ENCODE results near the gene ALK. TPM values are rescaled to one million over a fixed set of nuclear protein-coding genes. Genes with fewer than 3 reads are reported as not detected.

ALK gene
- total RNA-seq, 3 donors from 2014 or later, result not detected

DNA sequence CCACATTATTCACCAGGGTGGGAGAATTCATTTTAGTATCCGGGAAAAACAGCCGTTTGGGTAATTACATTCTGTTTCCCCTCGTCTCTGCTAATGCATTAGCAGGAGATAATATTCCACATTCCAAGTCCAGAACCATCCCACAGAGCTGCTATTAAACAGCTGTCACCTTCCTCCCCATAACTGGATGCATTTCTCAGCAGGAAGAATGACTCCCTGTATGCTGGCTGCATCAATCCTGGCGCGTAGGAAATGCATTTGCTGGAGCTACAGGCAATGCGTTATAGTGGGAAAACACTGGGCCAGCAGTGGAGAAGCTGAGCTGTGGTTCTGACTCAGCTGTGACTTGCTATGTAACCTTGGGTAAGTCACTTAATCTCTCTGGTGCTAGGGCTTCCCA is 560.2 kb downstream of the ALK start:
- H3K27me3 Mint-ChIP-seq (ENCODE audit: low read depth), result peaks cover 6% of the 10 kb centered on the region
- H3K4me1 Mint-ChIP-seq (ENCODE audit: low read depth), result no peaks in the 10 kb centered on the region
- H3K4me3 Mint-ChIP-seq, result no peak overlapping the region
- ATAC-seq (no peak), DNase-seq (no peak)
- H3K9me3 Mint-ChIP-seq, result no peaks in the 10 kb centered on the region
- no peaks in the 10 kb centered on the region for H3K36me3 Mint-ChIP-seq (ENCODE audit: insufficient read depth)

DNA sequence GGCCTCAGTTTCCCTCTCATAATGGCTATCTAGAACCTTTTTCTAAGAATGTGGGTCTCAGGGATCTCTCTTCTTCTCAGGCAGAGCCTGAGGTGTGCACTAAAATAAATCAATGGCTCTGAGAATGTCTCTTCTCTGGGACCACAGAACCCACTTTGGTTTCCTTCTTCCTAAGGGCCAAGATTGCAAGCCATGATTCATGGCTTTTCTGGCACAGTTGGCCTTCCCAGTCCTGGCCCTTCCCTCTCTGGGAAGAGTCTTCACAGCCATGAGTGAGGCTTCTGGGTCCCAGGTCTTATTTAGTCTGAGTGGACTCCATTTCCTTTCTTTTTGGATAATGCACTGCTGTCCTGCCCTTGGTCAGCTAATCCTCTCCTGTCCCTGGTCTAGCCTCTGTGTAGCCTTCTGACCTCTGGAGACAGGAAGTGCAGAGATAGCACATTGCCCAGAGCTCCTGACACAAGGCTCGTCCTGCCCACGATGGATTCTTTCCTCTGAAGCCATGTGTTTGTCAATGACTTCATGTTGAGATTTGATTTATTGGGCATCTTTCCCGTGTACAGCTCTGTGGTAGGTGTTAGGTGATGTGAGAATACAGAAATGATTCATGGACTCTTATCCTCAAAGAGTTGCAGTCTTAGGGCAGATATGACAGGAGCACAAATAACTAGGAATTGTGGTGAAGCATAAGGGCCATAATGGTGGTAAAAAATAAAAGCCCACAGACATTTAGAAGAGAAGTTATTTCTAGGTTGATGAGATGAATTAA is 561.2 kb downstream of the ALK start:
- Mint-ChIP-seq H3K36me3 (ENCODE audit: insufficient read depth) (no peaks in the 10 kb centered on the region), H3K27me3 (ENCODE audit: low read depth) (peaks cover 9% of the 10 kb centered on the region), H3K9me3 (no peaks in the 10 kb centered on the region), H3K4me3 (no peak overlapping the region), H3K4me1 (ENCODE audit: low read depth) (no peaks in the 10 kb centered on the region)
- DNase-seq (no peak), ATAC-seq (no peak)

DNA sequence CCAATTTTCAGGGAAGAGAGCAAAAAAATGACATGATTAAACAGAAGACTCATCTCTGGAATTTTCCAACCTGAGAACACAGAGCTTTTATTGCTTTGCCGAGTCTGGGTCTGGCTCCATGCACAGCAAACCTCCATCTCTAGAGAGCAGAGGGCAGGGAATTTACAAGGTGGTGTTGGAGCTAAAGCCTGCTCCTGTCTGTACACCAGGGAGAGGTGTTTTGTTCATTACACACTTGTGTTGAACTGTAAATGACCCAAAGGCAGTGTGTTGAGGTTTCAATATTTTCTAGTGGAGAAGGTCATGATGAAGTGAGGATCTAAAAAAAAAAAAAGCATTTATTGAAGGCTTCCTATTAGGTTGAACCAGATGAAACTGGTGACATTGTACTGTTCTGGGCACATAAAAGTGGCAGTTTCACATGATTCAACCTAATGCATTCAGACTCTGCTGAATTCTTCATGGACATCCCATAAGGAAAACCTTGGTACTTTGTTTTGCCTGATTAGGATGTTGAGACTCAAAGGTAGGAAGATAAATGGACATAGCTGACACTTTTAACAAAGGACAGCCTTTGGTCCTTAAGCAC is 567.9 kb downstream of the ALK start:
- no peak overlapping the region for H3K4me3 Mint-ChIP-seq
- H3K27me3 Mint-ChIP-seq (ENCODE audit: low read depth), result peaks cover 6% of the 10 kb centered on the region
- no peaks in the 10 kb centered on the region for H3K4me1 Mint-ChIP-seq (ENCODE audit: low read depth)
- no peaks in the 10 kb centered on the region for H3K9me3 Mint-ChIP-seq
- ATAC-seq, result no peak
- no peak for DNase-seq
- H3K36me3 Mint-ChIP-seq (ENCODE audit: insufficient read depth), result no peaks in the 10 kb centered on the region

DNA sequence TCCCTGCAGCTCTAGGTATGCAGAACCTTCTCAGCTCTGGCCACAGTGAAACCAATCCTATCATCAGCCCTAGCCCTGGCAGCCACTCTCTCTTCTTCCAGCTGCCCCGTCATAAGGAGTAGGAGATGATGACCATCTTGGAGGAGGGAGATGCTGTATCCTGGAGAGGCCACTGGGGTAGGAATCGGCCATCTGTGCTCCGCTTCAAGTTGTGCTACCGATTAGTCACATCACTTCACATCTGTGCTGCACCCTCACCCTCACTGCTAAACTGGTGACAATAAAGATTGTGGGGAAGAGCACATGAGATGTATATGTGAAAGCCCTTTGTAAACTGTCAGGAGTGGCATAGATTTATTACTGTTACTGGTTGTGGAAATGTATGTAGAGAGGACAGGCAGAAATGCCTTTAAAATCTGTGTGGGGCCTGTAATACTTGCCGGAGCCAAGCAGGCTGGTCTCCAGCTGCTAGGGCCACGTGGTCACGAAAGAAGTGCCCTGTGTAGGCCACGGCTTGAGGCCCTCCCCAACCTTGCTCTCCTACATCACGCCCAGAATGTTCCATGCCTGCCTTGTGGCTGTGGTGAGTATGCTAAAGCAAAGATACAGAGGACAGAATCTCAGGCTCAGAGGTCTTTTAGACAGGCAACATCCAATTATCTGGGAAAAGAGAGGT is 569.3 kb downstream of the ALK start:
- Mint-ChIP-seq H3K4me3 (no peak overlapping the region), H3K9me3 (no peaks in the 10 kb centered on the region), H3K4me1 (ENCODE audit: low read depth) (no peaks in the 10 kb centered on the region), H3K36me3 (ENCODE audit: insufficient read depth) (no peaks in the 10 kb centered on the region), H3K27me3 (ENCODE audit: low read depth) (peaks cover 10% of the 10 kb centered on the region)
- ATAC-seq (no peak), DNase-seq (no peak)

DNA sequence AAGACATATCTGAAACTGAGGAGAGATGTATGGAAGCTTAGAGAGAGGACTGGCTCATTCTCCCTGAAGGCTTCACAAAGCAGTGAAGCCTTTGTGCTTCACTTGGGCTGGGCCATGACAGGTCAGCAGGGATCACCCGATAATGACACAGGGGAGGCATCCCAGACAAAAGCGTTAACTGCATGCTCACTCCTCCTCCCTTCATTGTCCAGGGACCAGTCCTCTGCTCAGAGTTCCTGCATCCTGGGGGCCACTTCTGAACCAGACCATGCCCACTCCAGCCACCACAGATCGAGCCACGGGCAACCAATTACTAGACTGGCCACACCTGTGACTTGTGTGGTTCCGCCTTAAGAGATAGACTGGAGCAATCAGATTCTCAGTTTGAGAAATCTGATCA is 570.1 kb downstream of the ALK start:
- Mint-ChIP-seq H3K4me3 (no peak overlapping the region), H3K36me3 (ENCODE audit: insufficient read depth) (no peaks in the 10 kb centered on the region), H3K4me1 (ENCODE audit: low read depth) (no peaks in the 10 kb centered on the region), H3K27me3 (ENCODE audit: low read depth) (peaks cover 12% of the 10 kb centered on the region), H3K9me3 (no peaks in the 10 kb centered on the region)
- ATAC-seq (no peak), DNase-seq (no peak)

DNA sequence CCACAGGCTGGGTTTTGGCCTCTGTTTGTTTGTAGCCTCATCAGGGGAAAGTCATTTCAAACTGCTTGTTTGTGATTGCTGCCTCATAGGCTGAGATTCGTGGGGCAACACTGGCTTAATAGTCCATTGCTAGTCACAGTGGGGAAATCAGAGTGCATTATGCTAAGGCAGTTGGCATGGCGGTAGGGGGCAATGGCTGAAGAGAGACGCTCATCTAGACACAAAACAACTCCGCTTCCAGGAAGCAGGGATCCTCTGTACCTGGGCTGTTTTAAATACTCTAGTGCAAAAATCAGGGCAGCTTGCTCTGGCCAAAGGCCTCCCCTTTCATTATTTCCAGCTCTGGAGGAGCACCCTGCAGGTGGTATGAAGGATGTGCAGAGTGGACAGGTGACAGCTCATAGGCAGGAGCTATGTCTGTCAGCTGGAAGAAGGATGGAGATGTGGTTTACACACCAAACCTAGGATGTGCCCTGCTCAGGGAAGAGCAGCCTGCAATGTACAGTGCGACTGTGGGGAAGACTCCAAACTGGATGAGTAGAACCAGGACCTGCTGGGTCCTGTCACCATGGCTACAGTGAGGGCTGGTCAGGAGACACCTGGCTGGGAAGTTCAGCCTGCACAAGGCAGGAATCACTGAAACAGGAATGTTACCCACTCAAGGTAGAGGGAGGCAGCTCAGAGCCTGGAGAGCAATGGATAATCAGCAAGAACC is 571.9 kb downstream of the ALK start:
- DNase-seq, result no peak
- Mint-ChIP-seq H3K9me3 (no peaks in the 10 kb centered on the region), H3K4me3 (no peak overlapping the region), H3K27me3 (ENCODE audit: low read depth) (peaks cover 13% of the 10 kb centered on the region), H3K36me3 (ENCODE audit: insufficient read depth) (no peaks in the 10 kb centered on the region), H3K4me1 (ENCODE audit: low read depth) (no peaks in the 10 kb centered on the region)
- ATAC-seq, result no peak

DNA sequence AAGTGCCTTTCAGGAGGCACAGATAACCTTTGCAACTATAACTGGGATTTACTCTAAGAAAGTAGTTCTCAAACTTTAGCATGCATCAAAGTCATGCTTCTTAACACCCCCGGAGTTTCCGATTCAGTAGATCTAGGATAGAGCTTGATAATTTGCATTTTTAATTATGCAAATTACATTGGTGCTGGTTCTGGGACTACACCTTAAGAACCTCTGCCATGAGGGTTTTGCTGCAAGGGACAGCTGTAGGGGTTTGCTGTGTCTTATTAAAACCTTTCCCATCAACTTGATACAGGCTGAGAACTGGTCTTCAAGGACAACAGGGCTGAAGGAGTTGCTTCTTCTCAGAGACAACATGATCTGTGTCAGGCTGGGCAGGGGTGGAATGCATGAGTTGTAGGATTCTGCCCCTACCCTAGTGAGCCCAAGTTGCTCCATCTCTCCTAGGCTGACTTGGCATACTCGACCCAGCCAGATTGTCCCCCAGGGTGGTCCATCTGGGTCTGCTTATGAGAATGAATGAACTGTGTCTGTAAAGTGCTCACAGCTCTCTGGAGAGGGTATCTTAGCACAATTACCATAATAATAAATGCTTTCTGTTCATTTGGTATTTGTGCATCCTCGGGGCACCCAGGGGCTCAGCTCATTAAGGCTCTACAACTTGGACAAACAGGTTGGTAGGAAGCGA is 573.5 kb downstream of the ALK start:
- Mint-ChIP-seq H3K4me3 (no peak overlapping the region), H3K9me3 (no peaks in the 10 kb centered on the region), H3K27me3 (ENCODE audit: low read depth) (peaks cover 13% of the 10 kb centered on the region), H3K36me3 (ENCODE audit: insufficient read depth) (no peaks in the 10 kb centered on the region), H3K4me1 (ENCODE audit: low read depth) (no peaks in the 10 kb centered on the region)
- no peak for DNase-seq
- no peak for ATAC-seq

DNA sequence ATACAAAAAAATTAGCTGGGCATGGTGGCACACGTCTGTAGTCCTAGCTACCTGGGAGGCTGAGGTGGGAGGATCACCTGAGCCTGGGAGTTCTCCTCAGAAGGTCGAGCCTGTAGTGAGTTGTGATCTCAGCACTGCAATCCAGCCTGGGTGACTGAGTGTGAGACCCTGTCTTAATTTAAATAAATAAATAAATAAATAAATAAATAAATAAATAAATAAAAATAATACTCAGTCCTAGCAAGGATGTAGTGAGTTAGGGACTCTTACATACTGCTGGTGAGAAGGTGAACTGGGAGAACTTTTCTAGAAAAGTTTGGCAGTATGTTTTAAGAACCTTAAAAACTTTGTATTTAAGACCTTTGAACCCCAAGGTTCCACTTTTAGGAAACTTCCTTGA is 576.1 kb downstream of the ALK start:
- Mint-ChIP-seq H3K4me1 (ENCODE audit: low read depth) (no peaks in the 10 kb centered on the region), H3K36me3 (ENCODE audit: insufficient read depth) (no peaks in the 10 kb centered on the region), H3K9me3 (no peaks in the 10 kb centered on the region)

DNA sequence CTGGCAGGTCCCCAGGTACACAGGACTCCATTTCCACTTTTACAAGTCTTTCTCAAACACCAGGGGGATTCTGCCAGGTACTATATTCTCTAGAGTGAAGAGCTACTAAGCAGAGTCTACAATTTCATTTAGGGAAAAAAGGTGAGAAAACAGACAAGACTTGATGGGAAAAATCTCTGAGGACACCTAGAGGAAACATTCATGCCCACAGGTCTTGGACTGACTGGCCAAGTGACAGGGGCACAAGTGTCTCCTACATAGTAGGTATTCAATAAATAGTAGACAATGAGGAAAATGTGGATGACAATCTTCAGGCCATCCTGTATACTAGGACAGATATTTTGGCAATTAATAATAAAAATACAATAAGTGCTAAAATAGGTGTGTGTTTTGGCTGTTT is 577.6 kb downstream of the ALK start:
- no peaks in the 10 kb centered on the region for H3K9me3 Mint-ChIP-seq
- no peak for DNase-seq
- no peaks in the 10 kb centered on the region for H3K4me1 Mint-ChIP-seq (ENCODE audit: low read depth)
- H3K36me3 Mint-ChIP-seq (ENCODE audit: insufficient read depth), result no peaks in the 10 kb centered on the region
- ATAC-seq, result no peak
- no peak overlapping the region for H3K4me3 Mint-ChIP-seq
- H3K27me3 Mint-ChIP-seq (ENCODE audit: low read depth), result peaks cover 13% of the 10 kb centered on the region

More for the DNA sequence above, 576.1 kb downstream of the ALK start:
- DNase-seq (no peak), ATAC-seq (no peak)
- H3K27me3 Mint-ChIP-seq (ENCODE audit: low read depth), result peaks cover 13% of the 10 kb centered on the region
- H3K4me3 Mint-ChIP-seq, result no peak overlapping the region

DNA sequence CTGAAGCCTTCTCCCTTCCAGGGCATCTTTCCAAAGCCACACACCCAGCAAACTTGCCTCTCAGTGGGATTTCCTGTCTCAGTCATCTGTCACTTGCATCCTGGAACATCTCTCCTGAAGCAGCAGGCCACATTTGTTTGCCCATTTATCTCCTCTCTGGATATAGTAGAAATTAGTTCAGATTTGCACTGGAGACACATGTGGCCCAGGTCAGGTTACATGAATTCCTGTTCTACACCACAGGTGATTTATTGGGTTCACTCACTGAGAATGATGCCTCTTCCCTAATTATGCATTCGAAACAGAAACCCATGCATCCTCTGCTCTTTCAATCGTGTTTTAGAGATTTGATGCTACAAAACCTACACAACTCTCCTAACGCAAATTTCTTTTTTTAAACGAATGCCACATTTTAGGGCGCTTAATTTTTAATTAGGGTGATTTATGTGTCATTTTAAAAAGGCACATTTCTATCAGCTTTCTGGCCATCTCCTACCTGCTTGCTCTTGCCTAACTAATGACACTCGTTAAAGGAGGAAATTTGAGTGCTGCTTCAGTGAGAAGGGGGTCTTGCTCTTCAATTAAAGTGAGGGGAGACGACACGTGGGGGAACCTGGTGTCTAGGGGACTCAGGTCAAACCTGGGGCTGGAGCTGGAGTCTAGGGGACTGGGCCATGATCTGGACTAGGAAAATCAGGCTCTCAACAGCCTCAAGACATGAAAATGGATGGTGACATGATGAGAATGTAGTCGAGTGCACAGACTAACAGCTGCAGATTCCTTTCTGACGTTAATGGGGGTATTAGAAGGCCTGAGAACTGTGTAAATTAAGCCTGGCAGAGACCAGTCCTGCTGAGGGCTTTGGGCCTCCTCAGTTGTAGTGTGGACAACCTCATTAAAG is 584.8 kb downstream of the ALK start:
- Mint-ChIP-seq H3K36me3 (ENCODE audit: insufficient read depth) (no peaks in the 10 kb centered on the region), H3K4me3 (no peak overlapping the region), H3K27me3 (ENCODE audit: low read depth) (peaks cover 3% of the 10 kb centered on the region), H3K9me3 (no peaks in the 10 kb centered on the region), H3K4me1 (ENCODE audit: low read depth) (no peaks in the 10 kb centered on the region)
- DNase-seq (no peak), ATAC-seq (no peak)

DNA sequence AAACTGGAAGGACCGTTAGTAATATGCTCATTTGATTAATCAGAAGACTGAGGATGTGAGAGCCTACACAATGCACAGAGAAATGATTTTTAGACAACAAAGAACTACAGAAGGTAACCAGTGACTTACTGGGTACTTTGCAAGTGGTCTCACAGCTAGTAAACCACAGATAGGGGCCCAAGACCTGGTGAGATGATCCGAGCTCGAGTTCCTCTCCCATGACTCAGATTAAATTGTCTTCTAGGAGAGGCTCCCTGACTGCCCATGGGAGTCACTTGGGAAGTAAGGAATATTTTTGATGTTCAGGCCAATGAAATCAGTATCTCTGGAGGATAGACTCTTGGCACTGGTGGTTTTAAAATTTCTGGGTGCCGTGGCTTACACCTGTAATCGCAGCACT is 586.0 kb downstream of the ALK start:
- DNase-seq, result no peak
- no peaks in the 10 kb centered on the region for H3K36me3 Mint-ChIP-seq (ENCODE audit: insufficient read depth)
- H3K27me3 Mint-ChIP-seq (ENCODE audit: low read depth), result peaks cover 3% of the 10 kb centered on the region
- no peaks in the 10 kb centered on the region for H3K4me1 Mint-ChIP-seq (ENCODE audit: low read depth)
- H3K4me3 Mint-ChIP-seq, result no peak overlapping the region
- H3K9me3 Mint-ChIP-seq, result no peaks in the 10 kb centered on the region
- ATAC-seq, result no peak

DNA sequence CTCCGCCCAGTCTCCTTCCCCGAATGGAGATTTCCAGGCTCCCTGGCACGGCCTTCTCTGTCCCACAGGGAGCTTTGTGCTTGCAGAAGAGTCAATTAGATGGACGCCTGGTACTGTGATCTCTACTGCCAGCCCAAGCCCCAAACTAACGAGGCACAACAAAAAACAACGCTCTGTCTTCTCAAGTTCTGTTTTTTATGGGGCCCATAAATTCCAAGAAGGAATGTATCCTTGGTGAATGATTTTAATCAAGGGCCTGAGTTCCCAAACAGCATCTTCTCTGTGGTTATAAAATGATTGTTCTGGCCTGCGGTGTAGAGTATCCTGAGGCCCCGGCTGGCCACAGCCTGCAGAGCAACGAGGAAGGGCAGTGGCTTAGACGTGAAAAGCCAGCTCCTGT is 586.7 kb downstream of the ALK start:
- ATAC-seq, result no peak
- H3K4me3 Mint-ChIP-seq, result no peak overlapping the region
- no peaks in the 10 kb centered on the region for H3K36me3 Mint-ChIP-seq (ENCODE audit: insufficient read depth)
- H3K4me1 Mint-ChIP-seq (ENCODE audit: low read depth), result no peaks in the 10 kb centered on the region
- DNase-seq, result no peak
- peaks cover 3% of the 10 kb centered on the region for H3K27me3 Mint-ChIP-seq (ENCODE audit: low read depth)
- H3K9me3 Mint-ChIP-seq, result no peaks in the 10 kb centered on the region

DNA sequence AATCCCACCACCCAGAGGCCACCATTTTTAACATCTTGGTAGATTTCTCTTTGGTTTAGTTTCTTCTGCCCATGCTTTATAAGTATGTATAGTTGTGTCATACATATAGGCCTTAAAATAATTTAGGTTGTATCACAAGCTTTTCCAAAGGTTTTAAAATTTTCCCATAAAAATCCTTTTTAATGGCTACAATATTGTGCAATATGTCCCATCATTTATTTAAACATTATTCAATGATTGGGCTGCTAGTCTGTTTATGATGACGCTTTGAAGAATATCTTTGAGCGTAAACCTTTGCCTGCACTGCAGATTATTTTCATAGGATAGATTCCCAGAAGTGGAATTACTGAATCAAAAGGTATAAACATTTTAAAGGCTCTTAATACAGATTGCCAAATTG is 588.8 kb downstream of the ALK start:
- no peak for ATAC-seq
- DNase-seq, result no peak
- H3K9me3 Mint-ChIP-seq, result no peaks in the 10 kb centered on the region
- no peaks in the 10 kb centered on the region for H3K36me3 Mint-ChIP-seq (ENCODE audit: insufficient read depth)
- no peaks in the 10 kb centered on the region for H3K27me3 Mint-ChIP-seq (ENCODE audit: low read depth)
- H3K4me1 Mint-ChIP-seq (ENCODE audit: low read depth), result no peaks in the 10 kb centered on the region
- H3K4me3 Mint-ChIP-seq, result no peak overlapping the region
